CD14-positive monocyte (primary cell): ENCODE data around the gene GNLY. TPM values are rescaled to one million over a fixed set of nuclear protein-coding genes. Genes with fewer than 3 reads are reported as not detected.

ENCODE experiments used
- DNase-seq, 3 donors: peaks; one replicate each; pipeline ENCODE4 v3.0.0-alpha.2; 2011 to 2022
- H2AFZ ChIP-seq: 2 replicates; pipeline ENCODE4 v1.6.0; 2012; ENCODE audit warnings: mild to moderate bottlenecking, low read depth, low read length, inconsistent platforms; ENCODE audit not compliant: insufficient read depth, poor library complexity, severe bottlenecking
- H3K27ac ChIP-seq, 2 donors: 1 replicate in 1 of 2; 2 replicates in 1 of 2; pipeline ENCODE4 v1.5.1; 2012 to 2013; ENCODE audit warnings: low read length in 2 of 2, control low read depth in 1 of 2, inconsistent platforms in 1 of 2, low read depth in 1 of 2, mild to moderate bottlenecking in 1 of 2
- H3K27me3 ChIP-seq, 2 donors: one replicate each; pipeline versions ENCODE4 v1.6.0 to v1.6.1; 2011 to 2013; ENCODE audit warnings: low read length in 2 of 2; ENCODE audit not compliant: control insufficient read depth in 2 of 2, insufficient read depth in 2 of 2
- H3K36me3 ChIP-seq, 2 donors: replicated peaks in 1 of 2; 1 replicate in 1 of 2; 2 replicates in 1 of 2; pipeline versions ENCODE4 v1.5.1 to v1.6.1; 2012 to 2013; ENCODE audit warnings: low read length in 2 of 2, control low read depth in 1 of 2, inconsistent platforms in 1 of 2, mild to moderate bottlenecking in 1 of 2; ENCODE audit not compliant: insufficient read depth in 2 of 2, control insufficient read depth in 1 of 2
- H3K4me1 ChIP-seq, 2 donors: 1 replicate in 1 of 2; 2 replicates in 1 of 2; pipeline versions ENCODE4 v1.5.1 to v1.6.1; 2012 to 2013; ENCODE audit warnings: low read length in 2 of 2, control low read depth in 1 of 2, inconsistent platforms in 1 of 2, mild to moderate bottlenecking in 1 of 2, moderate library complexity in 1 of 2; ENCODE audit not compliant: insufficient read depth in 2 of 2, control insufficient read depth in 1 of 2
- H3K4me2 ChIP-seq: replicated peaks from 2 replicates; pipeline ENCODE3; 2012; ENCODE audit warnings: low read length, moderate library complexity, mild to moderate bottlenecking; ENCODE audit not compliant: poor library complexity, severe bottlenecking; ENCODE audit errors: extremely low read depth
- H3K4me3 ChIP-seq, 3 experiments: fragments of 200-600 bp in 1 of 3; sonication (generic) in 1 of 3; replicated peaks in 1 of 3; 1 replicate in 2 of 3; 2 replicates in 1 of 3; pipeline ENCODE4 v1.5.1; 2011 to 2013; ENCODE audit warnings: low read length in 3 of 3, mild to moderate bottlenecking in 3 of 3, control low read depth in 2 of 3, low read depth in 2 of 3, inconsistent platforms in 1 of 3, moderate library complexity in 1 of 3
- H3K79me2 ChIP-seq: 2 replicates; pipeline ENCODE4 v1.6.0; 2012; ENCODE audit warnings: mild to moderate bottlenecking, control low read depth, inconsistent platforms, low read length, moderate library complexity; ENCODE audit not compliant: insufficient read depth
- H3K9ac ChIP-seq: 2 replicates; pipeline ENCODE4 v1.6.0; 2017; ENCODE audit warnings: low read length, mild to moderate bottlenecking; ENCODE audit not compliant: insufficient read depth, poor library complexity, severe bottlenecking
- H3K9me3 ChIP-seq, 2 donors: replicated peaks in 1 of 2; 1 replicate in 1 of 2; 2 replicates in 1 of 2; pipeline versions ENCODE4 v1.5.1 to v1.6.1; 2012 to 2013; ENCODE audit warnings: low read length in 2 of 2, control low read depth in 1 of 2; ENCODE audit not compliant: control insufficient read depth in 1 of 2, insufficient read depth in 1 of 2
- H4K20me1 ChIP-seq: 2 replicates; pipeline ENCODE4 v1.6.0; 2012; ENCODE audit warnings: mild to moderate bottlenecking, low read length, control low read depth, moderate library complexity; ENCODE audit not compliant: insufficient read depth
- H3K27ac Mint-ChIP-seq, 7 donors: one replicate each; pipeline ENCODE4 v1.8.0; 2020; ENCODE audit warnings: mild to moderate bottlenecking in 7 of 7, mixed read lengths in 7 of 7, moderate library complexity in 6 of 7, inconsistent platforms in 2 of 7
- H3K27me3 Mint-ChIP-seq, 3 donors: one replicate each; pipeline ENCODE4 v1.8.0; 2021 to 2022; ENCODE audit warnings: low read depth in 3 of 3, mild to moderate bottlenecking in 3 of 3, mixed read lengths in 3 of 3, moderate library complexity in 3 of 3, inconsistent platforms in 1 of 3
- H3K36me3 Mint-ChIP-seq, 2 donors: one replicate each; pipeline ENCODE4 v1.8.0; 2020; ENCODE audit warnings: mixed read lengths in 2 of 2, inconsistent platforms in 1 of 2, mild to moderate bottlenecking in 1 of 2
- H3K4me1 Mint-ChIP-seq: one replicate; pipeline ENCODE4 v1.8.0; 2020; ENCODE audit warnings: mild to moderate bottlenecking, mixed read lengths
- H3K4me3 Mint-ChIP-seq, 2 donors: one replicate each; pipeline ENCODE4 v1.8.0; 2020; ENCODE audit warnings: mild to moderate bottlenecking in 2 of 2, mixed read lengths in 2 of 2, moderate library complexity in 1 of 2
- H3K9me3 Mint-ChIP-seq, 7 donors: one replicate each; pipeline ENCODE4 v1.8.0; 2020 to 2022; ENCODE audit warnings: mixed read lengths in 7 of 7, mild to moderate bottlenecking in 6 of 7, moderate library complexity in 6 of 7, inconsistent platforms in 2 of 7
- WGBS: methylation state at CpG from one replicate; pipeline ENCODE4 v1.1.5; 2013; ENCODE audit warnings: missing lambda C conversion rate; ENCODE audit not compliant: insufficient coverage; 5-methylcytosine and 5-hydroxymethylcytosine counted together
- intact Hi-C, 2 donors: fragments of 100-400 bp; cut with micrococcal nuclease; formaldehyde crosslinking; loops; one replicate each; pipeline versions ENCODE4 v1.15.0 to v1.15.1; 2023
- polyA plus RNA-seq, 3 donors: library from polyadenylated mRNA; depleted of rRNA in 1 of 3; unstranded in 2 of 3; stranded (reverse) in 1 of 3; fragments of 300-500 nt in 2 of 3; fragments of >200 nt in 1 of 3; fragmentation: Illumina TruSeq in 2 of 3; gene quantifications; 1 replicate in 2 of 3; 2 replicates in 1 of 3; pipeline ENCODE4 v1.2.3, GENCODE V29; 2012 to 2021
- TF ChIP-seq, protein P1 (sequence below): fragments of 200-600 bp; IDR thresholded peaks from one replicate; pipeline ENCODE4 v1.8.0; 2022; ENCODE audit warnings: antibody characterized with exemption, mild to moderate bottlenecking

GNLY gene
- polyA plus RNA-seq, 3 donors, result 4.6 to 13.2 (median 11.1) TPM

DNA sequence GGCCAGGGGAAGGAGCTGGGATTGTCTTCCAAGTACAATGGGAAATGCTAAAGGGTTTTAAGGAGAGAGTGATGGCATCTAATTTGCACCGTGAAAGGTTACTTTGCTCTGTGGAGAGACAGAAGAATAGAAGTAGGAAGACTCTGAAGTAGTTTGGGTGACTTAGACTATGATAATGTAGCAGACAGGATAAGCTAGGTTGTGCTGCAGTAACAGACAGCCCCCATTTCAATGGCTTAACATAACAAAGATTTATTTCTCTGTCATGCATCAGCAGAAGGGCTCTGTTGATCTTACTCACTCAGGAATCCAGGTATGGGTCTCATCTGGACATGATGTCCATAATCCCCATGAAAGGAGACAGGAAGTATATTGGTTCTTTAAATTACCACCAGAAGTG is 26.4 kb downstream of the GNLY start:
- Histone ChIP-seq H3K79me2 (no peaks in the 10 kb centered on the region), H3K9me3 (no peaks in the 10 kb centered on the region), H3K4me1 (peaks cover 55% of the 10 kb centered on the region in 2 donors), H3K9ac (no peak overlapping the region), H4K20me1 (no peaks in the 10 kb centered on the region), H3K36me3 (no peaks in the 10 kb centered on the region), H3K4me3 (no peak overlapping the region), H3K27ac (no peak overlapping the region), H2AFZ (no peak overlapping the region), H3K4me2 (no peak overlapping the region), H3K27me3 (no peaks in the 10 kb centered on the region)
- H3K4me3 Mint-ChIP-seq, result no peak overlapping the region
- peaks cover 62% of the 10 kb centered on the region for H3K4me1 Mint-ChIP-seq
- no peak overlapping the region for H3K27ac Mint-ChIP-seq
- no peak for DNase-seq
- WGBS, result 100% methylated on average over 1 of the region's 1 CpG
- intact Hi-C loops, result loop anchor here in 1 of 2 donors (5.0 to 10.0 kb wide), 2 partner anchors 38 to 86 kb away; no protein-coding TSS in a partner anchor
- TF ChIP-seq, protein P1, sequence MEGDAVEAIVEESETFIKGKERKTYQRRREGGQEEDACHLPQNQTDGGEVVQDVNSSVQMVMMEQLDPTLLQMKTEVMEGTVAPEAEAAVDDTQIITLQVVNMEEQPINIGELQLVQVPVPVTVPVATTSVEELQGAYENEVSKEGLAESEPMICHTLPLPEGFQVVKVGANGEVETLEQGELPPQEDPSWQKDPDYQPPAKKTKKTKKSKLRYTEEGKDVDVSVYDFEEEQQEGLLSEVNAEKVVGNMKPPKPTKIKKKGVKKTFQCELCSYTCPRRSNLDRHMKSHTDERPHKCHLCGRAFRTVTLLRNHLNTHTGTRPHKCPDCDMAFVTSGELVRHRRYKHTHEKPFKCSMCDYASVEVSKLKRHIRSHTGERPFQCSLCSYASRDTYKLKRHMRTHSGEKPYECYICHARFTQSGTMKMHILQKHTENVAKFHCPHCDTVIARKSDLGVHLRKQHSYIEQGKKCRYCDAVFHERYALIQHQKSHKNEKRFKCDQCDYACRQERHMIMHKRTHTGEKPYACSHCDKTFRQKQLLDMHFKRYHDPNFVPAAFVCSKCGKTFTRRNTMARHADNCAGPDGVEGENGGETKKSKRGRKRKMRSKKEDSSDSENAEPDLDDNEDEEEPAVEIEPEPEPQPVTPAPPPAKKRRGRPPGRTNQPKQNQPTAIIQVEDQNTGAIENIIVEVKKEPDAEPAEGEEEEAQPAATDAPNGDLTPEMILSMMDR, result no peak
- no peaks in the 10 kb centered on the region for H3K36me3 Mint-ChIP-seq
- H3K9me3 Mint-ChIP-seq, result peaks cover 0 to 4% (median 1%) of the 10 kb centered on the region in 7 donors
- peaks cover 0 to 1% (median 0%) of the 10 kb centered on the region in 3 donors for H3K27me3 Mint-ChIP-seq

DNA sequence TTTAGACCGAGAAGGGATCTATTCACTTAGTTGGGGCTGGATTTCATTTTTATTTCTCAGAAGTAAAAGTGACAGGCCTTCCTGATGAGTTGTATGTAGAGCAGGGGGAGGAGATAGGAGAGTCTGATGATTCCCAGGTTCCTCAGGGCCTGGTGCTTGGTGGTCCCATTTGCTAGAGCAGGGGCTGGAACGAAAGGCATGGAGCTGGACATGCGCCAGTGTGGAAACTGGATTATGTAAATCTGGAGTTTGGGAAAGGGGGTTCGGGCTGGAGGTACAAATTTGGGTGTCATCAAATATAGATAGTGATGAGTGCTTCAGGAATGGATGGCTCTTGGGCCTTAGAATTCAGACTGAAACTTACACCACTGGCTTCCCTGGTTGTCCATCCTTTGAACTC is 27.5 kb downstream of the GNLY start:
- no peaks in the 10 kb centered on the region for H3K36me3 ChIP-seq

More for the DNA sequence above, 27.5 kb downstream of the GNLY start:
- Mint-ChIP-seq H3K36me3 (no peaks in the 10 kb centered on the region), H3K4me3 (no peak overlapping the region), H3K4me1 (peaks cover 53% of the 10 kb centered on the region), H3K9me3 (peaks cover 0 to 4% (median 1%) of the 10 kb centered on the region in 7 donors), H3K27me3 (peaks cover 0 to 1% (median 0%) of the 10 kb centered on the region in 3 donors), H3K27ac (no peak overlapping the region)
- H3K27me3 ChIP-seq, result no peaks in the 10 kb centered on the region
- no peak overlapping the region for H3K9ac ChIP-seq
- no peak overlapping the region for H3K27ac ChIP-seq
- no peaks in the 10 kb centered on the region for H3K79me2 ChIP-seq
- no peak overlapping the region for H2AFZ ChIP-seq
- H4K20me1 ChIP-seq, result no peaks in the 10 kb centered on the region
- no peak for DNase-seq
- WGBS, result 95% methylated on average over 4 of the region's 4 CpGs
- H3K4me1 ChIP-seq, result peaks cover 44 to 50% of the 10 kb centered on the region in 2 donors
- H3K9me3 ChIP-seq, result no peaks in the 10 kb centered on the region
- no peak overlapping the region for H3K4me2 ChIP-seq
- TF ChIP-seq, protein P1, result no peak
- intact Hi-C loops, result loop anchor here in 1 of 2 donors (5.0 to 10.0 kb wide), 2 partner anchors 39 to 87 kb away; no protein-coding TSS in a partner anchor
- H3K4me3 ChIP-seq, result no peak overlapping the region
